Stimulated activated CD8-positive, alpha-beta memory T cell treated with anti-CD3 and anti-CD28 coated beads, Interleukin-4, amount 100 ng/mL, for 48 hours (primary cell): ENCODE data around the gene RNF217.
"Not testable (repeated sequence)": the region's sequence is repeated elsewhere in the genome, so short reads cannot be mapped to it uniquely, and the experiment has no call there.

Source experiments
- DNase-seq: peaks from one replicate; pipeline ENCODE4 v3.0.0-alpha.2; 2020

The RNF217 gene

GRCh38 chr6:124961777-124962638, at the start of gene RNF217:
Gene RNF217, plus strand, starts transcription at chr6:124962437. Its CDS starts 108 bp downstream, at chr6:124962545.
- peak; percentile 25 for DNase-seq

GRCh38 chr6:124913056-124913455, 49.2 kb upstream of the RNF217 start:
- DNase-seq, result no peak

GRCh38 chr6:124917769-124918168, 44.5 kb upstream of the RNF217 start:
- no peak for DNase-seq

DNA sequence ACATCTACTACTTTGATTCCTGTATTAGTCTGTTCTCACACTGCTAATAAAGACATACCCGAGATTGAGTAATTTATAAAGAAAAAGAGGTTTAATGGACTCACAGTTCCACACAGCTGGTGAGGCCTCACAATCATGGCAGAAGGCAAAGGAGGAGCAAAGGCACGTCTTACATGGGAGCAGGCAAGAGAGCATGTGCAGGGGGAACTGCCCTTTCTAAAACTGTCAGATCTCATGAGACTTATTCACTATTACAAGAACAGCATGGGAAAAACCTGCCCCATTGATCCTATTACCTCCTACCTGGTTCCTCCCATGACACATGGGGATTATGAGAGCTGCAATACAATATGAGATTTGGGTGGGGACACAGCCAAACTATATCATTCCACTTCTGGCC, 42.5 kb upstream of the RNF217 start:
- DNase-seq, result not testable (repeated sequence)

DNA sequence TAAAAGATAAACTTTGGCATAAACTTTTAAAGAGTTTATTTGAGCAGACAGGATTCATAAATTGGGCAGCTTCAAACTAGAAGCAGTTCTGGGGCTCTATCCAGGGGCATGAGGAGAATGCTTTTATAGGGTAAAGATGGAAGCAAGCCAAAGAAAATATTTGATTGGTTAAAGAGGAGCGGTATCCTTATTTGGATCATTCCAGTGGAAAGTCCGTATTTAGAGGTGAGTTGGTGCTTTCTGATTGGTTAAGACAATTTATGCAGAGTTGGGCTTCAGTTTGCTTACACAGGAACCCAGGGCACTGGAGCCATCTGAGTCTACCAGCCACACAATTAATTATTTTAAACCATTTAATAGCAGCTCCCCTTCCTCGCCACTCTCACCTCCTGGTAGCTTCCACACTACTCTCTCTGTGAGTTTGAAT, 37.9 kb upstream of the RNF217 start:
- DNase-seq, result no peak

DNA sequence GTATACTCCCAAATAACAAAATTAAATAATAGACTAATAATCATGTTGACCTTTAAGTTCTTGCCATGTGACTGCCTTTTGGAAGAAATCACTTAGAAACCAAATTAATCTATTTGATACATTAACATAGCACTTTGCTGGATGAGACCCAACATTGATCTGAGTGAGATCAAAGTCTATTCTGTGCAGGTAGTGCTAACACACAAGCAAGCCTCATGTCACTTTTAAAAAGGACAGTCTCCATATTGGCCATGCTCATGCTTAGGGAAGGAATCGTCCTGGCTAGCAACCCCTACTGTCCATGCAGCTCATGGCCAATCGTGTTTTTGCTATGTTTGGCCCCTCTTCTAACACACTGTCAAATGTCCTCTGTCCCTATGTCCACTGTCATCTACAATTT, 35.8 kb upstream of the RNF217 start:
- DNase-seq, result no peak

- DNase-seq, result no peak
These were observed 34.4 kb upstream of the RNF217 start for GRCh38 chr6:124927806-124928205.

- no peak for DNase-seq
These were observed 33.4 kb upstream of the RNF217 start for GRCh38 chr6:124928851-124929250.

- no peak for DNase-seq
These were observed 24.6 kb upstream of the RNF217 start for GRCh38 chr6:124937645-124938044.

- DNase-seq, result no peak
These were observed 21.0 kb upstream of the RNF217 start for GRCh38 chr6:124941259-124941658.

- DNase-seq, result no peak
These were observed 18.6 kb upstream of the RNF217 start for GRCh38 chr6:124943658-124944057.

DNA sequence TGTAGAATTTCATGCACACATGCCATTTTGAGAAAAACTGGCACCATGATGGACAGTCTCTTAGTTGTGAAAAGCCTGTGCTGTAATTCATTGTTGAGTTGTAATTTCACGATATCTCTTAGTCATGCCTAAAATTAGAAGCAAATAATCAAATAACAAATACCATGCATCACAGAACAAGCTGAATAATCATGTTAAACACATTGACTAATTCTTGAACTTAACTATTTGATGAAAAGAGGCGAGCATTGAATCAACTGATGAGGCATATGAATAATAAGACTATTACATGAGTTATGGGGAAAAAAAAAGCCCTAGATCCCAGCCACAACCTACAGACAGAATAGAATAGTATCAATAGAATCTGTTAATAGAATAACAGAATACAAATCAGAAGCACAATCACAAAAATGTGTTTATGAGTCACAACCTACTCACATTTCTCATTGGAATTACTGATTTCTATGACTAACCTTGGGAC, 14.2 kb upstream of the RNF217 start:
- no peak for DNase-seq

GRCh38 chr6:124949706-124950105, 12.5 kb upstream of the RNF217 start:
- DNase-seq, result no peak

DNA sequence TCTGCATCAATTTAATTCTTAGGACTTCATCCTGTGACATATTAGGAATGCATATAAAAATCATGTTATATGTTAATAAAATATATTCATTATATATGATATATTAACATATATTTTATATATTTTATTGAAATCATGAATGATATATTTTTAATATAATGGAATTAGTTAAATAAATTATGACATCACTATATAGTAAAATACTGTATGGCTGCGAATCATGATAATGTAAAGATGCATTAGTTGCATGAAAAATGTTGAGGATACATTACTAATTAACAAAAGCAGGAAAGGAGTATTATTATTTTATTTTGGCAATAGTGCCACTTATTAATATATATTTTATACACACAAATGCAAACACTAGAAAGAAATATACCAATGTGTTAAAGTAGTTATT, 8.4 kb upstream of the RNF217 start:
- no peak for DNase-seq

DNA sequence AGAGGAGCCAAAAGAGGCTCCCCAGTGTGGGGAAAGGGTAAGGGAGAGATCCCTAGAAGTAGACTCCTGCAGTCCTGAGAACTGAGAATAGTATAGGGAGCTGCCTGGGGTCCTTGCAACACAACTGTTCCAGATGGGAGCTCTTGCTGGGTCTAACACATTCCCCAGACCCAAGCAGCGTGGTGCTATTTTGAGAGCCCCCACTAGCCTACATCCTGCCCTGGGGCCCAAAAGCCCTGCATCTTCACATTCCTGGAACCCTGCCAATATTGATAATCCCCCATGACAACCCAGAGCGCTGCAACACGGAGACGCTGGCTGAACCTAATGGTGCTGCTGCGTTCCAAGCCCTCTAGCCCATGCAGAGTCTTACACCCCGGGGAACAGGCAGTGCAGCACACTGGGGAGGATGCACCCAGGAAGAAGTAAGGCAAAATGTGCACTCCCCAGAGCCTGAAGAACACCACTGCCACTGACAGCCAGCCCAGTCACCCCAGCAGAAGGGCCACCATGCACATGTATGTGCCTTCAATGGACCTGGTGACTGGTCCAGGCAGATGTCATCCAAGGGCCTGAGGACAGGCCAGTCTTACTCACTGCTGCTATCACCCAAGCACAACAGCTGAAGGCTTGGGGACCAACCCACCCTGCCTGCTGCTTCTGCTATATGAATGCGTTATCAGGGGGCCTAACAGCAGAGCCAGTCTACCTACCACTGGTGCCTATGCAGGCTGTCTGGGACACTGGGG, 7.0 kb upstream of the RNF217 start:
- DNase-seq, result no peak

- no peak for DNase-seq
These were observed 6.2 kb upstream of the RNF217 start for GRCh38 chr6:124956018-124956417.

- DNase-seq, result no peak
These were observed 4.1 kb upstream of the RNF217 start for GRCh38 chr6:124958149-124958548.

- DNase-seq, result no peak
These were observed 3.4 kb upstream of the RNF217 start for GRCh38 chr6:124958759-124959354.

- DNase-seq, result no peak
These were observed 1.3 kb upstream of the RNF217 start for GRCh38 chr6:124960757-124961463.

DNA sequence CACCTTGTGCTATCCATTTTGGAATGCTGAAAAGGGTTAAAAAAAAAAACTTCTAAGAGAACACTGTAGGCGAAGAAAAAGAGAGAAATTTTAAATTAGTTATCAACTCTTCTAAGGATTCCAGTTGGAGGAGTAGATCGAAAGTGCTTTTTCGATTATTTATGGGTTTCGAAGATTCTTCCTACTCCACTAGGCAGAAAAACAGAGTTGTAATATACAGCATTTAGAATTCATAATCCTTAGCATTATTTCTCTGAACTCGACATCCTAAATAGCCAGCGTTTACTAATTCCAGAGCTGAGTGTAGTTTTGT, 817 bp upstream of the RNF217 start:
- DNase-seq, result no peak

DNA sequence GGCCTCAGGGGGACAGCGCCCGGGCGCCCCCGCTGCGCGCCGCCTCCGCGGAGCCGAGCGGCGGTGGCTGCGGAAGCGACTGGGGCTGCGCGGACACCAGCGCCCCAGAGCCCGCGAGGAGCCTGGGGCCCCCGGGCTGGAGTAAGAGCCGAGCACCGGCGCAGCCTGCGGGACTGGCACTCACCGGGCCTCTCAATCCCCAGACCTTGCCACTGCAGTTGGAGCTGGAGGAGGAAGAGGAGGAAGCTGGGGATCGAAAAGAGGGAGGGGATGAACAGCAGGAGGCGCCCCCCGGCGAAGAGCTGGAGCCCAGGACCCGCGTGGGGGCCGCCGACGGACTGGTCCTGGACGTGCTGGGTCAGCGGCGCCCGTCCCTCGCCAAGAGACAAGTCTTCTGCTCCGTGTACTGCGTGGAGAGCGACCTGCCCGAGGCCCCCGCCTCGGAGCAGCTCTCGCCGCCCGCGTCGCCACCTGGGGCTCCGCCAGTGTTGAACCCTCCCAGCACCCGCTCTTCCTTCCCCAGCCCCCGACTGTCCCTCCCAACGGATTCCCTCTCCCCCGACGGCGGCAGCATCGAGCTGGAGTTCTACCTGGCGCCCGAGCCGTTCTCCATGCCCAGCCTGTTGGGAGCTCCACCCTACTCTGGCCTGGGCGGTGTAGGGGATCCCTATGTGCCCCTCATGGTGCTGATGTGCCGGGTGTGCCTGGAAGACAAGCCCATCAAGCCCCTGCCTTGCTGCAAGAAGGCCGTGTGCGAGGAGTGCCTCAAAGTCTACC, 590 bp downstream of the RNF217 start:
- DNase-seq, result peak; percentile 25

DNA sequence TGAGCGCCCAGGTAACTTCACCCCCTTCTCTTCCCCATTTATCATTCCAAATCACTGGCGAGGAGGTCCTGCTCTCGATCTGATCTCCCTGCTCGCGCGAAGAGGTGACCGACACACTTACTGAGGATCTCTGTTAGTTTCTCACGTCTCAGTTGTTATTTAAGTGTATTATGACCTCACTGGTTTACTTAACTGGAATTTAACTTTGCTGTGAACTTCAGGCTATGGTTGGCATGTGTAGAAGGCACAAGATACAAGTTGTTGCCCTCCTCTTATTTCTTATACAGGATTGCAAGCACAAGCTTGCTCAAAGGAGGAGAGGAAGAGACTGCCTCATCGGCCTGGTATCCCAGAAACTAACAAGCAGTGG, 1.2 kb downstream of the RNF217 start:
- DNase-seq, result no peak
